H9 (cell line): ENCODE measurements around the gene CATSPERE. TPM values are rescaled to one million over a fixed set of nuclear protein-coding genes. Genes with fewer than 3 reads are reported as not detected.
"Not testable (repeated sequence)": the region's sequence is repeated elsewhere in the genome, so short reads cannot be mapped to it uniquely, and the experiment has no call there.

ENCODE experiments used
- DNase-seq: peaks from one replicate; pipeline ENCODE4 v3.0.0-alpha.2; 2017
- H2AFZ ChIP-seq: one replicate; pipeline ENCODE4 v1.6.1; 2013; ENCODE audit warnings: mild to moderate bottlenecking, low read length, control low read depth, moderate library complexity
- H2AK5ac ChIP-seq: 2 replicates; pipeline ENCODE4 v1.6.1; 2013; ENCODE audit warnings: low read length, control low read depth, mixed read lengths; ENCODE audit not compliant: insufficient read length
- H2BK120ac ChIP-seq: one replicate; pipeline ENCODE4 v1.6.1; 2013; ENCODE audit warnings: low read depth, mild to moderate bottlenecking, low read length, control low read depth, inconsistent platforms; ENCODE audit not compliant: poor library complexity, severe bottlenecking
- H2BK12ac ChIP-seq: 2 replicates; pipeline ENCODE4 v1.6.1; 2013; ENCODE audit warnings: low read length, control low read depth, mixed read lengths, low read depth; ENCODE audit not compliant: insufficient read length
- H2BK15ac ChIP-seq: 2 replicates; pipeline ENCODE4 v1.6.1; 2013; ENCODE audit warnings: low read depth, low read length, control low read depth
- H2BK20ac ChIP-seq: one replicate; pipeline ENCODE4 v1.6.1; 2013; ENCODE audit warnings: low read depth, mild to moderate bottlenecking, low read length, control low read depth, inconsistent platforms; ENCODE audit not compliant: poor library complexity, severe bottlenecking
- H2BK5ac ChIP-seq: 2 replicates; pipeline ENCODE4 v1.6.1; 2013; ENCODE audit warnings: low read length, control low read depth, mixed read lengths; ENCODE audit not compliant: insufficient read length
- H3K14ac ChIP-seq: 2 replicates; pipeline ENCODE4 v1.6.1; 2013; ENCODE audit warnings: low read length, control low read depth; ENCODE audit not compliant: insufficient read depth
- H3K18ac ChIP-seq: 2 replicates; pipeline ENCODE4 v1.6.1; 2013; ENCODE audit warnings: low read depth, mild to moderate bottlenecking, mixed read lengths, low read length, control low read depth; ENCODE audit not compliant: insufficient read length
- H3K23ac ChIP-seq: 2 replicates; pipeline ENCODE4 v1.6.1; 2013; ENCODE audit warnings: low read length, control low read depth, mixed read lengths, low read depth; ENCODE audit not compliant: insufficient read length
- H3K23me2 ChIP-seq: 2 replicates; pipeline ENCODE4 v1.6.1; 2013; ENCODE audit warnings: low read depth, mild to moderate bottlenecking, mixed read lengths, low read length, control low read depth; ENCODE audit not compliant: insufficient read length, poor library complexity, severe bottlenecking
- H3K27ac ChIP-seq: 2 replicates; pipeline ENCODE4 v1.5.1; 2013; ENCODE audit warnings: low read length, control low read depth, mixed read lengths, low read depth; ENCODE audit not compliant: insufficient read length
- H3K27me3 ChIP-seq: 2 replicates; pipeline ENCODE4 v1.6.1; 2013; ENCODE audit warnings: low read length, control low read depth, inconsistent platforms; ENCODE audit not compliant: insufficient read depth
- H3K4ac ChIP-seq: 2 replicates; pipeline ENCODE4 v1.6.1; 2013; ENCODE audit warnings: low read depth, mild to moderate bottlenecking, control low read depth, inconsistent platforms, low read length, moderate library complexity
- H3K4me1 ChIP-seq: 2 replicates; pipeline ENCODE4 v1.6.1; 2013; ENCODE audit warnings: low read length, control low read depth, inconsistent platforms; ENCODE audit not compliant: insufficient read depth
- H3K4me2 ChIP-seq: 2 replicates; pipeline ENCODE4 v1.6.1; 2013; ENCODE audit warnings: low read length, control low read depth, mixed read lengths; ENCODE audit not compliant: insufficient read length, insufficient read depth
- H3K56ac ChIP-seq: 2 replicates; pipeline ENCODE4 v1.6.1; 2013; ENCODE audit warnings: low read depth, mild to moderate bottlenecking, mixed read lengths, low read length, control low read depth; ENCODE audit not compliant: insufficient read length
- H3K79me1 ChIP-seq: 2 replicates; pipeline ENCODE4 v1.6.1; 2013; ENCODE audit warnings: low read depth, mild to moderate bottlenecking, moderate library complexity, low read length, control low read depth, inconsistent platforms; ENCODE audit not compliant: insufficient read depth, poor library complexity, severe bottlenecking
- H3K79me2 ChIP-seq: 2 replicates; pipeline ENCODE4 v1.6.1; 2013; ENCODE audit warnings: low read length, control low read depth, inconsistent platforms; ENCODE audit not compliant: insufficient read depth
- H3K9ac ChIP-seq: 2 replicates; pipeline ENCODE4 v1.6.1; 2013; ENCODE audit warnings: low read length, control low read depth, mixed read lengths; ENCODE audit not compliant: insufficient read length; ENCODE audit errors: extremely low read depth
- H3K9me3 ChIP-seq: one replicate; pipeline ENCODE4 v1.6.1; 2013; ENCODE audit warnings: low read depth, low read length, inconsistent platforms; ENCODE audit not compliant: control insufficient read depth
- H3T11ph ChIP-seq: one replicate; pipeline ENCODE4 v1.6.1; 2013; ENCODE audit warnings: mild to moderate bottlenecking, low read length, control low read depth, inconsistent platforms
- H4K20me1 ChIP-seq: one replicate; pipeline ENCODE4 v1.6.1; 2013; ENCODE audit not compliant: control insufficient read depth, insufficient read length, insufficient read depth
- H4K5ac ChIP-seq: 2 replicates; pipeline ENCODE4 v1.6.1; 2013; ENCODE audit warnings: low read depth, mild to moderate bottlenecking, mixed read lengths, low read length, control low read depth; ENCODE audit not compliant: insufficient read length
- H4K8ac ChIP-seq: replicated peaks from 2 replicates; pipeline ENCODE4 v1.6.1; 2013; ENCODE audit warnings: low read length, control low read depth, mixed read lengths, low read depth; ENCODE audit not compliant: insufficient read length
- H4K91ac ChIP-seq: 2 replicates; pipeline ENCODE4 v1.6.1; 2013; ENCODE audit warnings: low read depth, mild to moderate bottlenecking, moderate library complexity, mixed read lengths, low read length, control low read depth; ENCODE audit not compliant: insufficient read length
- H3K27ac Mint-ChIP-seq, 3 experiments: 2 replicates in 2 of 3; 3 replicates in 1 of 3; pipeline ENCODE4 v1.8.0; 2020 to 2021; ENCODE audit warnings: mixed read lengths in 3 of 3, mild to moderate bottlenecking in 1 of 3, moderate library complexity in 1 of 3
- H3K27me3 Mint-ChIP-seq: 2 replicates; pipeline ENCODE4 v1.8.0; 2021; ENCODE audit warnings: low read depth, mild to moderate bottlenecking, moderate library complexity, mixed read lengths
- H3K36me3 Mint-ChIP-seq, 3 experiments: 2 replicates in 2 of 3; 3 replicates in 1 of 3; pipeline ENCODE4 v1.8.0; 2020 to 2021; ENCODE audit warnings: low read depth in 3 of 3, mixed read lengths in 3 of 3; ENCODE audit not compliant: insufficient read depth in 1 of 3
- H3K4me1 Mint-ChIP-seq, 2 experiments: 2 replicates each; pipeline ENCODE4 v1.8.0; 2020; ENCODE audit warnings: mixed read lengths in 2 of 2
- H3K4me3 Mint-ChIP-seq, 2 experiments: 2 replicates in 1 of 2; 3 replicates in 1 of 2; pipeline ENCODE4 v1.8.0; 2020 to 2021; ENCODE audit warnings: mild to moderate bottlenecking in 2 of 2, mixed read lengths in 2 of 2, moderate library complexity in 1 of 2
- H3K9me3 Mint-ChIP-seq, 2 experiments: 2 replicates in 1 of 2; 3 replicates in 1 of 2; pipeline ENCODE4 v1.8.0; 2020; ENCODE audit warnings: mild to moderate bottlenecking in 2 of 2, mixed read lengths in 2 of 2, moderate library complexity in 1 of 2
- WGBS: extraction: QIAGEN DNeasy Blood & Tissue Kit; methylation state at CpG from one replicate; pipeline ENCODE4 v1.1.7; 2013; ENCODE audit warnings: missing lambda C conversion rate, low lambda C conversion rate, mixed read lengths; ENCODE audit not compliant: insufficient read length; ENCODE audit errors: extremely low coverage; 5-methylcytosine and 5-hydroxymethylcytosine counted together
- total RNA-seq: library from RNA; stranded (reverse); gene quantifications from 2 replicates; pipeline ENCODE4 v1.2.1, GENCODE V29; 2021

Gene CATSPERE
- total RNA-seq, 1 experiment from 2014 or later = 0.31 TPM

DNA sequence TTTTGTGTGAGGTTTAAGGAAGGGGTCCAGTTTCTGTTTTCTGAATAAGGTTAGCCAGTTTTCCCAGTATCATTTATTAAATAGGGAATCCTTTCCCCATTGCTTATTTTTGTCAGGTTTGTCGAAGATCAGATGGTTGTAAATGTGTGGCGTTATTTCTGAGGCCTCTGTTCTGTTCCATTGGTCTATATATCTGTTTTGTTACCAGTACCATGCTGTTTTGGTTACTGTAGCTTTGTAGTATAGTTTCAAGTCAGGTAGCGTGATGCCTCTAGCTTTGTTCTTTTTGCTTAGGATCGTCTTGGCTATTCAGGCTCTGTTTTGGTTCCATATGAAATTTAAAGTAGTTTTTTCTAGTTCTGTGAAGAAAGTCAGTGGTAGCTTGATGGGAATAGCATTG lies 39.4 kb downstream of the CATSPERE start:
- WGBS = no CpG with 5 or more reads among the region's 4 CpGs
- H4K20me1 ChIP-seq, H4K8ac ChIP-seq, H2BK5ac ChIP-seq, H2AK5ac ChIP-seq, H3K4me1 ChIP-seq, H4K91ac ChIP-seq, H3K56ac ChIP-seq, H3K4me1 Mint-ChIP-seq, H2BK120ac ChIP-seq, H3K27ac ChIP-seq, H3K79me1 ChIP-seq, H3K18ac ChIP-seq, H2AFZ ChIP-seq, H3K27me3 Mint-ChIP-seq, H2BK15ac ChIP-seq, H3T11ph ChIP-seq, H3K4ac ChIP-seq, H3K9ac ChIP-seq, H3K79me2 ChIP-seq, H3K27me3 ChIP-seq, H3K9me3 ChIP-seq, H3K4me2 ChIP-seq, H3K4me3 Mint-ChIP-seq, H3K27ac Mint-ChIP-seq, H2BK20ac ChIP-seq, H3K23me2 ChIP-seq, H3K14ac ChIP-seq, H2BK12ac ChIP-seq, H3K23ac ChIP-seq, DNase-seq, H4K5ac ChIP-seq: not testable (repeated sequence)
- Mint-ChIP-seq H3K9me3 (peaks cover 17 to 18% of the 10 kb centered on the region in 2 experiments), H3K36me3 (peaks cover 6 to 11% (median 8%) of the 10 kb centered on the region in 3 experiments; a peak in 5 of 7 replicates)
